MM.1S (cell line): ENCODE results near the gene PLOD3.

ENCODE experiments used
- EZH2 ChIP-seq: fragments of 300-600 bp; sonication (generic); optimal IDR thresholded peaks from 2 replicates; pipeline ENCODE3; 2017; ENCODE audit warnings: low read depth, mild to moderate bottlenecking, antibody characterized with exemption, low read length, mixed read lengths
- TF ChIP-seq, protein P1 (sequence below): fragments of 300-600 bp; sonication (generic); IDR thresholded peaks from 2 replicates; pipeline ENCODE4 v1.5.1; 2016; ENCODE audit warnings: antibody characterized with exemption, low read length, mixed read lengths

DNA sequence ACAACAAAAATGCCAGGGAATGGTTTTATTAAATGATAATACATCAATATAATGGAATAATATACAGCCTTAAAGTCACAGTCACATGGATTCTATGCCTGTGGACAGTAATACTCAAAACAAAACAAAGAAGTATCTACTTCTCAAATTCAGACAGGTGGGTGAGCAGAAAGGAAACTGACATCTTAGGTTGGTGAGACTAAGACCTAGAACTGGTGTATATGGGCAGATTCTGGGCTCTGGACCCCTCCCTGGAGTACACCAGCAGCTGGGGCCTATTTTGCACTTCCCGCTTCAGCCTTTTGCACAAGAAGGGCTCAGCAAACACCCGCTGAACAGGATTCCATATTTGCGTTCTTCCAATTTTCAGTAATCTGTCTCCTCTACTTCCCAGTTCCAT is 32.9 kb upstream of the PLOD3 start:
- TF ChIP-seq, protein P1, sequence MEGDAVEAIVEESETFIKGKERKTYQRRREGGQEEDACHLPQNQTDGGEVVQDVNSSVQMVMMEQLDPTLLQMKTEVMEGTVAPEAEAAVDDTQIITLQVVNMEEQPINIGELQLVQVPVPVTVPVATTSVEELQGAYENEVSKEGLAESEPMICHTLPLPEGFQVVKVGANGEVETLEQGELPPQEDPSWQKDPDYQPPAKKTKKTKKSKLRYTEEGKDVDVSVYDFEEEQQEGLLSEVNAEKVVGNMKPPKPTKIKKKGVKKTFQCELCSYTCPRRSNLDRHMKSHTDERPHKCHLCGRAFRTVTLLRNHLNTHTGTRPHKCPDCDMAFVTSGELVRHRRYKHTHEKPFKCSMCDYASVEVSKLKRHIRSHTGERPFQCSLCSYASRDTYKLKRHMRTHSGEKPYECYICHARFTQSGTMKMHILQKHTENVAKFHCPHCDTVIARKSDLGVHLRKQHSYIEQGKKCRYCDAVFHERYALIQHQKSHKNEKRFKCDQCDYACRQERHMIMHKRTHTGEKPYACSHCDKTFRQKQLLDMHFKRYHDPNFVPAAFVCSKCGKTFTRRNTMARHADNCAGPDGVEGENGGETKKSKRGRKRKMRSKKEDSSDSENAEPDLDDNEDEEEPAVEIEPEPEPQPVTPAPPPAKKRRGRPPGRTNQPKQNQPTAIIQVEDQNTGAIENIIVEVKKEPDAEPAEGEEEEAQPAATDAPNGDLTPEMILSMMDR: no peak
- no peak for TF ChIP-seq EZH2
